GM12874 (cell line): ENCODE results near the gene TMEM234.

Experiments used
- TF ChIP-seq, protein P1 (sequence below): IDR thresholded peaks from 2 replicates; pipeline ENCODE4 v1.5.1; 2011; ENCODE audit warnings: low read depth, mild to moderate bottlenecking, control low read depth, low read length, moderate library complexity; ENCODE audit not compliant: insufficient read depth

TMEM234 gene

DNA sequence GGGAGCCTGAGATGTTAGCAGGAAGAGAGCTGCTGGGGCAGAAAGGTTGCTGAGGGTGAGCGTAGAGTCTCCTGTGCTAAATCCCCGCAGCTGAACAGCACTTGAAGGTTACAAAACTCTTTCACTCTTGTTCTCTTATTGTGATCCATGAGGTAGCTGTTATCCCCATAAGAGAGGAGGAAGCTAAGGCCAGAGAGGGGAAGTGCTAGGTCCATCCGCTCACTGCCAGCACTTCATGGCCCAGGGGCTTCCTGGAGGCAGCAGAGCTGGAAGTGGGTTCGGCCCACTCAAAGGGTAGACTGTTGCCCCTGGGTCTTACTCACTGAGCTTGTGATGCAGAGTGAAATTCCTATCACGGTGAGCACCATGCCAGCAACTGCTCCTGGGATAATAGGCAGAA, 5.6 kb downstream of the TMEM234 start:
- TF ChIP-seq, protein P1, sequence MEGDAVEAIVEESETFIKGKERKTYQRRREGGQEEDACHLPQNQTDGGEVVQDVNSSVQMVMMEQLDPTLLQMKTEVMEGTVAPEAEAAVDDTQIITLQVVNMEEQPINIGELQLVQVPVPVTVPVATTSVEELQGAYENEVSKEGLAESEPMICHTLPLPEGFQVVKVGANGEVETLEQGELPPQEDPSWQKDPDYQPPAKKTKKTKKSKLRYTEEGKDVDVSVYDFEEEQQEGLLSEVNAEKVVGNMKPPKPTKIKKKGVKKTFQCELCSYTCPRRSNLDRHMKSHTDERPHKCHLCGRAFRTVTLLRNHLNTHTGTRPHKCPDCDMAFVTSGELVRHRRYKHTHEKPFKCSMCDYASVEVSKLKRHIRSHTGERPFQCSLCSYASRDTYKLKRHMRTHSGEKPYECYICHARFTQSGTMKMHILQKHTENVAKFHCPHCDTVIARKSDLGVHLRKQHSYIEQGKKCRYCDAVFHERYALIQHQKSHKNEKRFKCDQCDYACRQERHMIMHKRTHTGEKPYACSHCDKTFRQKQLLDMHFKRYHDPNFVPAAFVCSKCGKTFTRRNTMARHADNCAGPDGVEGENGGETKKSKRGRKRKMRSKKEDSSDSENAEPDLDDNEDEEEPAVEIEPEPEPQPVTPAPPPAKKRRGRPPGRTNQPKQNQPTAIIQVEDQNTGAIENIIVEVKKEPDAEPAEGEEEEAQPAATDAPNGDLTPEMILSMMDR, result no peak

DNA sequence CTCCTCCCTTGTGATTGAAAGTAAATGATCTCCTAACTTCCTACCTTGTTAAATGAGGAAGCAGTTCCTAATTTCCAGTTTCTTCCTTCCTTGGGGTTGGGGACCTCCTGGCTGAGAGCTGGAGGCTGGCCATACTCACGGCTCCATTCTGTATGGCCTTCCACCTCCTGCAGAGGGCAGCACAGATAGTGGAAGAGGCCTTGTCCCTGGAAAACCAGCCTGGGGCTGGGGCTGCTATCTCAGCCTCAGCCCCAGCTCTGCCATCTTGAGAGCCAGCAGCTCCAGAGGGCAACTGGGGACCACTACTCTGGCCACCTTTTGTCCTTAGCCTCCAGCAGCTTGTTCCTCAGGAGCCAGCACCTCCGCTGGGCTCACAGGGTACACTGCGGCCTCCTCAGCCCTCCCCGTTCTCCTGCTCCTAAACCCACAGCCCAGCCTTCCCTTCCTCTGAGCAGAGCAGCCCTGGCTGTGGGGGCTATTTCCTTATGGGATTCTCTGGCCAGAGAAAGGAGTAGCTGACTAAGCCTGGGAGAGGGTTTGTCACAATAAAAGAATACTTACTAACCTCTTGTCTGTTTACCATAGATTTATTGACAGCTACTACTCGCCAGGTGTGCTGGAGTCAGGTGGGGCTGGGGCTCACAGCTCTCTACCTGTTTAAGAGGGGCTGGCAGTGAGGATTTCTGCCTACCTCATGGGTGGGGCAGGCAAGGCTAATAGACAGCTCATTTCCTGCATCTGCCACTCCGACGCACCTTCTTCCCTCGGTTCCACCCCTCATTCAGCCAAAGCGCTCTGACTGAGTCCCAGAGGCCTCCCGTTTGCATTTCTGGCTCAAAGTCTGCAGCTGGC, 6.3 kb downstream of the TMEM234 start:
- TF ChIP-seq, protein P1, result peak; percentile 82

DNA sequence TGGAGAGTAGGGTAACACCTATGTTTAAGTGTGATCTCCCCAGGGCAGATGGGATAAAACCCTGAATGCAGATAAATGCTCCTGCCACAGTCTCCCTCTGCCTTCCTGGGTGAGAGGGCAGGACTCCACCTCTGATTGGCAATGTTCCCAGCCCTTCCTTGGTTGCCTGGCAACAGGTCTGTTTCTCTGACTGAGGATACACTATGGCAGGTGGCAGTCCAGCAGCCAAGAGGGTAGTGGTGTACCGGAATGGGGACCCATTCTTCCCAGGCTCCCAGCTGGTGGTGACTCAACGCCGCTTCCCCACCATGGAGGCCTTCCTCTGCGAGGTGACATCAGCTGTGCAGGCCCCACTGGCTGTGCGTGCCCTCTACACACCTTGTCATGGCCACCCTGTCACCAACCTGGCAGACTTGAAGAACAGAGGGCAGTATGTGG, 13.2 kb downstream of the TMEM234 start, which contains the start of gene DCDC2B:
DCDC2B (plus strand) TSS at position 199 of the 438 bp plus-strand sequence; CDS start at position 204, 5 bp downstream.
- TF ChIP-seq, protein P1, result no peak

GRCh38 chr1:32208469-32208868, 13.7 kb downstream of the TMEM234 start:
- TF ChIP-seq, protein P1, result no peak

DNA sequence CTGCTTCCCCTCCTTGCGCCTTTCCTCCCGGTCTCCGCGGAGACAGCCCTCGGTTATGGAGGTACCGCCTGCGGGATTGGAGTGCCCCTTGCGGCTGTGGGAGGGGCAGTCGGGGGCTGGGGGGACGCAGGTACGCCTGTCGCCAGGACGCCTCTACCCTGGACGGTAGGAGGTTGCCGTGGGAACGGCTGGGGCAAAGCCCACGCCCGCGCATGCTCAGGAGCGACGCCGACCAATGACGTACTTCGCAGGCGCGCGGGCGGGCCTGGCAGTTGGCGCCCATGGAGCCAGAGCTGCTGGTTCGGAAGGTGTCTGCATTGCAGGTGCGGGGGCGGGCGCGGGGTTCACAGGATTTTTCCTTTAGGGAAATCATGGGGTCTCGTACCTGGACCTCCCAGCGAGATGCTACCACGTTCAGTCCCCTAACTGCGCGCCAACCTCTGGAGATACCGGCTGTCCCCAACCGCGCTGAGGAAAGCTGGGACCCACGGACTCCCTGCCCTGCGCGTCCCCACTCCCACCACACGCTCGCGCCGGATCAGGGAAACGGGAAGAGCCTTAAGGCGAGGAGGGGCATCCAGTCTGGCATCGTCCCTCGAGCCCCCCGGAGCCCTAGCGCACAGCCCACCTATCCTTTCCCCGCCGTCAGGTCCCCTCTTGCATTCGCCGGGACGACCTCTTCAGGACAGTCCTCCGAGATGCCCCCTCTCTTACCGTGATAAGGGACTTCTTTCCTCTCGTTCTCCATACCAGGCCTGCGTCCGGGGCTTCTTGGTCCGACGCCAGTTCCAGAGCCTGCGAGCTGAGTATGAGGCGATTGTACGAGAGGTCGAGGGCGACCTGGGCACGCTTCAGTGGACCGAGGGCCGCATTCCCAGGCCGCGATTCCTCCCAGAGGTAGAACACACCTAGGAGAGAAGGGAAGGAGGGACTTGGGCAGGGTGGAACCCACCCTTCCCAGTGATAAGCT, 16.5 kb downstream of the TMEM234 start, which contains the start of gene IQCC:
IQCC (plus strand) TSS at position 271 of the 970 bp plus-strand sequence; CDS start at position 282, 11 bp downstream.
- TF ChIP-seq, protein P1, result no peak

DNA sequence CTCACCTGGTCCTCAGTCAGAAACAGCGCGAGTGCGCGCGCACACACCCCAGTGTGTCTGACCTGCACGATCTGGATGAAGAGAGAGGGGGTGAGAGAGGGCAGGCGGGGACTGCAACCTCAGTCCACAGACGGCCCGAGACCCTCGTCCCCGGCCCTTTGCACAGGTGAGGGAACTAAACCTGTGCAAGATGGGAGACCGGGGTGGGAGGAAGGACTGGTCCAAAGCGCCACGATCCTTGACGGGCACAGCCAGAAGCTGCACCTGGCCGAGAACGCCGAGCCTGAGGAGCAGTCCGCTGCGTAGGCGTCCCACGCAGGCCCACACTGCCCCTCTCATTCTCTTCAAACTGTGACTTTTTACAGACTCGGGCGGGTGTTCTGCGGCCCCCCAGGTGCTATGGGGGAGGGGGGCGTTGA, 17.2 kb downstream of the TMEM234 start:
- TF ChIP-seq, protein P1, result no peak
